Measurements from ENCODE around the gene RBM26.

The RBM26 gene

GRCh38 chr13:79405831-79406596, at the start of gene RBM26:
Gene RBM26 (minus strand): TSS chr13:79406255. CDS start chr13:79405774, 481 bp downstream.
- DNase-seq = peak; percentile 69 to 78

GRCh38 chr13:79455331-79455730, 49.3 kb upstream of the RBM26 start:
- DNase-seq = no peak

- DNase-seq = no peak
Measured at GRCh38 chr13:79452239-79452913, 46.3 kb upstream of the RBM26 start.

- no peak for DNase-seq
Measured at GRCh38 chr13:79451500-79451962, 45.5 kb upstream of the RBM26 start.

GRCh38 chr13:79450110-79450509, 44.1 kb upstream of the RBM26 start:
- DNase-seq = no peak

- DNase-seq = no peak
Measured at GRCh38 chr13:79448413-79448812, 42.4 kb upstream of the RBM26 start.

- DNase-seq = no peak
Measured at GRCh38 chr13:79447741-79448140, 41.7 kb upstream of the RBM26 start.

GRCh38 chr13:79447141-79447540, 41.1 kb upstream of the RBM26 start:
- DNase-seq = no peak

- DNase-seq = no peak
Measured at GRCh38 chr13:79445968-79446645, 40.1 kb upstream of the RBM26 start.

- no peak for DNase-seq
Measured at GRCh38 chr13:79442706-79443105, 36.7 kb upstream of the RBM26 start.

- no peak for DNase-seq
Measured at GRCh38 chr13:79442221-79442620, 36.2 kb upstream of the RBM26 start.

- no peak for DNase-seq
Measured at GRCh38 chr13:79440958-79441528, 35.0 kb upstream of the RBM26 start.

GRCh38 chr13:79439275-79439674, 33.2 kb upstream of the RBM26 start:
- no peak for DNase-seq

- DNase-seq = no peak
Measured at GRCh38 chr13:79435561-79435990, 29.5 kb upstream of the RBM26 start.

GRCh38 chr13:79434556-79434955, 28.5 kb upstream of the RBM26 start:
- no peak for DNase-seq

GRCh38 chr13:79432992-79433391, 26.9 kb upstream of the RBM26 start:
- DNase-seq = no peak

GRCh38 chr13:79432086-79432485, 26.0 kb upstream of the RBM26 start:
- no peak for DNase-seq

GRCh38 chr13:79429309-79429708, 23.3 kb upstream of the RBM26 start:
- DNase-seq = no peak

GRCh38 chr13:79427883-79428282, 21.8 kb upstream of the RBM26 start:
- no peak for DNase-seq

- no peak for DNase-seq
Measured at GRCh38 chr13:79427265-79427664, 21.2 kb upstream of the RBM26 start.

GRCh38 chr13:79423801-79424642, 18.0 kb upstream of the RBM26 start:
- no peak for DNase-seq

GRCh38 chr13:79423340-79423739, 17.3 kb upstream of the RBM26 start:
- no peak for DNase-seq
